Naive B cell (primary cell): Measurements from ENCODE around the gene KRTAP10-3. TPM values are rescaled to one million over a fixed set of nuclear protein-coding genes. Genes with fewer than 3 reads are reported as not detected.

Source experiments
- ATAC-seq, 2 donors: fragments of 150-1000 bp; cut with Tn5 transposase; 2 replicates each; pipeline ENCODE4 v1.10.0; 2021; ENCODE audit warnings: low read depth in 2 of 2, mild to moderate bottlenecking in 2 of 2, moderate library complexity in 2 of 2
- DNase-seq: peaks from one replicate; pipeline ENCODE4 v3.0.0; 2022
- H3K27ac Mint-ChIP-seq, 6 donors: one replicate each; pipeline ENCODE4 v1.8.0; 2020 to 2022; ENCODE audit warnings: mild to moderate bottlenecking in 6 of 6, mixed read lengths in 6 of 6, moderate library complexity in 5 of 6, inconsistent platforms in 2 of 6
- H3K27me3 Mint-ChIP-seq, 3 donors: one replicate each; pipeline ENCODE4 v1.8.0; 2021 to 2022; ENCODE audit warnings: mixed read lengths in 3 of 3, mild to moderate bottlenecking in 1 of 3
- H3K36me3 Mint-ChIP-seq, 2 donors: one replicate each; pipeline ENCODE4 v1.8.0; 2020 to 2022; ENCODE audit warnings: mixed read lengths in 2 of 2, inconsistent platforms in 1 of 2, mild to moderate bottlenecking in 1 of 2
- H3K4me1 Mint-ChIP-seq, 3 donors: one replicate each; pipeline ENCODE4 v1.8.0; 2020 to 2022; ENCODE audit warnings: mixed read lengths in 3 of 3, inconsistent platforms in 1 of 3, mild to moderate bottlenecking in 1 of 3, moderate library complexity in 1 of 3
- H3K4me3 Mint-ChIP-seq, 8 donors: one replicate each; pipeline ENCODE4 v1.8.0; 2020 to 2022; ENCODE audit warnings: mild to moderate bottlenecking in 8 of 8, mixed read lengths in 8 of 8, moderate library complexity in 8 of 8, inconsistent platforms in 2 of 8
- H3K9me3 Mint-ChIP-seq, 7 donors: one replicate each; pipeline ENCODE4 v1.8.0; 2020 to 2022; ENCODE audit warnings: mixed read lengths in 7 of 7, mild to moderate bottlenecking in 5 of 7, inconsistent platforms in 2 of 7, moderate library complexity in 1 of 7
- polyA plus RNA-seq, 6 donors: library from polyadenylated mRNA; unstranded; fragments of 300-500 nt; fragmentation: Illumina TruSeq; gene quantifications; one replicate each; pipeline ENCODE4 v1.2.3, GENCODE V29; 2021; ENCODE audit warnings: low read depth in 6 of 6

The KRTAP10-3 gene
- polyA plus RNA-seq, 6 donors from 2014 or later = not detected

DNA sequence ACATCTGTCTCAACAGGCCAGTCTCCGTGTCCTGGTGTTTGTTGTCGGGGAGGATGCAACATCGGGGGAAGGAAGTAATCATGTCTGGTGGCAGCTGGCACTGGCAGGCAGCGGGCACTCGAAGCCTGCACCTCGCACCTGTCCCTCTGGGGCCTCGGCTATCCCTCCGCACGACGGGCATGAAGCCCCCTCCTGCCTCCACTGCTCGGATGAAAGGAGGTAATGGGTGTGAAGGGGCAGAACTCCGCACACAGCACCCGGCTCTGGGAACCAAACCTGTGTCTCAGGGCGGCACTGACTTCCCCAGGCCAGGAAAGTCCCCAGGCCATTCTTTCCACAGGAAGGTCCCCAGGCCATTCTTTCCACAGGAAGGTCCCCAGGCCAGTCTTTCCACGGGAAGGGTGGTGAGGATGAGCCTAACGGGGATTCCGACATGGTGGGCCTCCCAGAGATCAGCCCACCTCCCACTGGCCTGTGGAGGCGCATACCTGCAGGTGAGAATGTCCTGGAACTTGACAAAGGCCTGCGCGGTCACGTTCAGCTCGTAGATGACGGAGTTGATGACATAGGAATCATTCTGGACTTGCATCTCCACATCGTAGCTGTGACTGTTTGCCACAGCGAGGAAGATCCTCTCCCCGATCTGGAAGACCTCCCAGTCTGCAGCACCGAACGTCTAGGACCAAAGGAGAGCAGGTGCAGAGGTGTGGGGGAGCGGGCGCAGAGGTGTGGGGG, 49.7 kb downstream of the KRTAP10-3 start:
- H3K9me3 Mint-ChIP-seq = no peaks in the 10 kb centered on the region
- DNase-seq (no peak), ATAC-seq (no peak)
- no peaks in the 10 kb centered on the region for H3K36me3 Mint-ChIP-seq
- H3K27ac Mint-ChIP-seq = peak overlapping the region in 1 of 6 donors; percentile 11
- peak overlapping the region in 1 of 8 donors; percentile 64 for H3K4me3 Mint-ChIP-seq
- peaks cover 0 to 16% (median 0%) of the 10 kb centered on the region in 3 donors for H3K27me3 Mint-ChIP-seq
- H3K4me1 Mint-ChIP-seq = peaks cover 4 to 10% (median 6%) of the 10 kb centered on the region in 3 donors

GRCh38 chr21:44508426-44508710, 50.2 kb downstream of the KRTAP10-3 start:
- H3K4me3 Mint-ChIP-seq = no peak overlapping the region
- no peaks in the 10 kb centered on the region for H3K9me3 Mint-ChIP-seq
- H3K27ac Mint-ChIP-seq = peak overlapping the region in 1 of 6 donors; percentile 47
- peaks cover 0 to 16% (median 0%) of the 10 kb centered on the region in 3 donors for H3K27me3 Mint-ChIP-seq
- ATAC-seq (no peak), DNase-seq (no peak)
- peaks cover 5 to 12% (median 8%) of the 10 kb centered on the region in 3 donors for H3K4me1 Mint-ChIP-seq
- no peaks in the 10 kb centered on the region for H3K36me3 Mint-ChIP-seq

Other genes starting within 250 kb of the KRTAP10-3 start
- gene CFAP410, start 219.4 kb downstream of the KRTAP10-3 start, polyA plus RNA-seq = 10 to 100 TPM; 28.1 to 44.6 (median 35.1) TPM
- 1 to 10 TPM in 5 of 6 donors, under 1 TPM in 1; 0.48 to 4.8 (median 2.6) TPM for gene TRPM2, start 205.2 kb downstream of the KRTAP10-3 start, polyA plus RNA-seq
- 1 to 10 TPM in 1 of 6 donors, under 1 TPM in 5; 0.12 to 2.0 (median 0.64) TPM for gene LRRC3, start 103.3 kb downstream of the KRTAP10-3 start, polyA plus RNA-seq
- gene KRTAP10-1, start 18.6 kb downstream of the KRTAP10-3 start, polyA plus RNA-seq = not detected
- not detected for gene KRTAP10-2, start 7.3 kb downstream of the KRTAP10-3 start, polyA plus RNA-seq
- not detected for gene KRTAP10-4, start 14.9 kb upstream of the KRTAP10-3 start, polyA plus RNA-seq
- gene KRTAP10-5, start 21.8 kb upstream of the KRTAP10-3 start, polyA plus RNA-seq = not detected
- gene KRTAP10-6, start 33.7 kb upstream of the KRTAP10-3 start, polyA plus RNA-seq = not detected
- not detected for gene KRTAP10-7, start 41.8 kb upstream of the KRTAP10-3 start, polyA plus RNA-seq
- gene KRTAP10-8, start 53.3 kb upstream of the KRTAP10-3 start, polyA plus RNA-seq = not detected
- gene KRTAP10-9, start 68.3 kb upstream of the KRTAP10-3 start, polyA plus RNA-seq = not detected
- gene KRTAP10-10, start 78.6 kb upstream of the KRTAP10-3 start, polyA plus RNA-seq = not detected
- gene KRTAP10-11, start 87.6 kb upstream of the KRTAP10-3 start, polyA plus RNA-seq = not detected
- gene KRTAP12-4, start 95.9 kb upstream of the KRTAP10-3 start, polyA plus RNA-seq = not detected
- gene KRTAP12-3, start 99.1 kb upstream of the KRTAP10-3 start, polyA plus RNA-seq = not detected
- gene KRTAP12-2, start 108.1 kb upstream of the KRTAP10-3 start, polyA plus RNA-seq = not detected
- gene KRTAP12-1, start 123.4 kb upstream of the KRTAP10-3 start, polyA plus RNA-seq = not detected
- not detected for gene KRTAP10-12, start 138.4 kb upstream of the KRTAP10-3 start, polyA plus RNA-seq
- not detected for gene TSPEAR, start 152.8 kb upstream of the KRTAP10-3 start, polyA plus RNA-seq
- 10 to 100 TPM; 53.8 to 72.5 (median 59.5) TPM for gene UBE2G2, start 243.0 kb upstream of the KRTAP10-3 start, polyA plus RNA-seq